Panc1 (cell line): Measurements from ENCODE around the gene PRTFDC1. TPM values are rescaled to one million over a fixed set of nuclear protein-coding genes. Genes with fewer than 3 reads are reported as not detected.

Experiments used
- ATAC-seq: fragments of 200-7000 bp; cut with Tn5 transposase; 2 replicates; pipeline ENCODE4 v1.9.1; 2020; ENCODE audit warnings: mild to moderate bottlenecking, moderate library complexity
- BruUV-seq: library from RNA; stranded (reverse); fragments of 400-500 nt; replicated peaks from 2 replicates; lab custom pipeline; 2021; lab: Mats Ljungman, UMichigan
- CTCF ChIA-PET: fragments of 300-600 bp; sonication (Branson Sonifier 250); formaldehyde crosslinking; loops from one replicate; lab custom pipeline; 2022; ENCODE audit warnings: antibody characterized with exemption; lab: Charles Lee
- POLR2A ChIA-PET: fragments of 300-600 bp; sonication (Branson Sonifier 250); formaldehyde crosslinking; loops from one replicate; lab custom pipeline; 2022; ENCODE audit warnings: antibody characterized with exemption; lab: Charles Lee
- DNase-seq: peaks from one replicate; pipeline ENCODE4 v3.0.0-alpha.2; 2010; ENCODE audit warnings: low read depth, low spot score
- H3K27ac ChIP-seq: 2 replicates; pipeline ENCODE4 v1.5.1; 2011; ENCODE audit warnings: mild to moderate bottlenecking, low read length, inconsistent platforms
- H3K27me3 ChIP-seq: fragments of 200-500 bp; sonication (Bioruptor generic); 2 replicates; pipeline ENCODE4 v1.6.0; 2014; ENCODE audit warnings: low read length, inconsistent platforms; ENCODE audit not compliant: control insufficient read depth, insufficient read depth
- H3K36me3 ChIP-seq: fragments of 200-500 bp; sonication (Bioruptor generic); 2 replicates; pipeline ENCODE4 v1.5.1; 2014; ENCODE audit warnings: inconsistent platforms, mild to moderate bottlenecking, low read length, moderate library complexity; ENCODE audit not compliant: control insufficient read depth, insufficient read depth
- H3K4me1 ChIP-seq: 2 replicates; pipeline ENCODE4 v1.5.1; 2011; ENCODE audit warnings: inconsistent platforms, mild to moderate bottlenecking, low read length, moderate library complexity; ENCODE audit not compliant: control insufficient read depth, insufficient read depth
- H3K4me3 ChIP-seq, 2 experiments: 2 replicates each; pipeline ENCODE4 v1.5.1; 2011 to 2012; ENCODE audit warnings: low read depth in 2 of 2, low read length in 2 of 2, mild to moderate bottlenecking in 2 of 2, inconsistent platforms in 1 of 2, moderate library complexity in 1 of 2
- H3K9me3 ChIP-seq: fragments of 200-500 bp; sonication (Bioruptor generic); 2 replicates; pipeline ENCODE4 v1.5.1; 2014; ENCODE audit warnings: low read depth, mild to moderate bottlenecking, inconsistent platforms, low read length, moderate library complexity; ENCODE audit not compliant: control insufficient read depth, insufficient read depth
- CTCF ChIP-seq: fragments of 450-650 bp; IDR thresholded peaks from 2 replicates; pipeline ENCODE4 v1.5.1; 2017; ENCODE audit warnings: mild to moderate bottlenecking
- POLR2AphosphoS5 ChIP-seq: IDR thresholded peaks from 2 replicates; pipeline ENCODE4 v1.6.1; 2012; ENCODE audit warnings: mild to moderate bottlenecking, low read depth, low read length, moderate library complexity
- REST ChIP-seq, 2 experiments: IDR thresholded peaks; 2 replicates each; pipeline ENCODE4 v1.6.1; 2011 to 2012; ENCODE audit warnings: low read depth in 2 of 2, control low read depth in 1 of 2, low read length in 1 of 2, mild to moderate bottlenecking in 1 of 2, moderate library complexity in 1 of 2; ENCODE audit not compliant: insufficient read depth in 1 of 2
- SIN3A ChIP-seq: IDR thresholded peaks from 2 replicates; pipeline ENCODE4 v1.6.1; 2012; ENCODE audit warnings: low read depth, mild to moderate bottlenecking, low read length, moderate library complexity, borderline replicate concordance; ENCODE audit not compliant: insufficient read depth
- TCF7L2 ChIP-seq: IDR thresholded peaks from 2 replicates; pipeline ENCODE4 v1.6.1; 2011; ENCODE audit warnings: mild to moderate bottlenecking, low read depth, low read length, inconsistent platforms
- in situ Hi-C: cut with HindIII; loops from 2 replicates; pipeline ENCODE4 v1.10.0; 2016; ENCODE audit warnings: low sequenced_read_pairs, low pct_unique_long_range_greater_than_20kb
- intact Hi-C: fragments of 100-400 bp; cut with micrococcal nuclease; formaldehyde crosslinking; loops from one replicate; pipeline ENCODE4 v1.10.0; 2022; ENCODE audit not compliant: unreplicated experiment
- total RNA-seq: library from RNA; stranded (reverse); gene quantifications from one replicate; pipeline ENCODE4 v1.2.1, GENCODE V29; 2021; ENCODE audit not compliant: unreplicated experiment

Gene PRTFDC1
- total RNA-seq, 1 experiment from 2014 or later = 3.0 TPM

GRCh38 chr10:24825551-24825950 lies 126.9 kb downstream of the PRTFDC1 start:
- Histone ChIP-seq H3K27ac (no peak overlapping the region), H3K27me3 (no peaks in the 10 kb centered on the region), H3K36me3 (no peaks in the 10 kb centered on the region), H3K4me1 (no peaks in the 10 kb centered on the region), H3K9me3 (no peaks in the 10 kb centered on the region), H3K4me3 (no peak overlapping the region)
- ATAC-seq = no peak
- no peak for DNase-seq
- POLR2A ChIA-PET = no interaction called here
- BruUV-seq = no TSS peak
- intact Hi-C loops = no loop called here
- CTCF ChIA-PET = no interaction called here
- TF ChIP-seq REST (IDR thresholded peaks at IDR 0.05; ENCODE audit: insufficient read depth in 1 of 2, low read depth in 2 of 2, low read length in 1 of 2) = no peak
- no peak for TF ChIP-seq POLR2AphosphoS5
- no peak for TF ChIP-seq SIN3A
- no peak for TF ChIP-seq TCF7L2
- in situ Hi-C loops = no loop called here

GRCh38 chr10:24824536-24824935 lies 127.9 kb downstream of the PRTFDC1 start:
- CTCF ChIA-PET = interaction anchor here (0.7 kb wide), 1 partner anchor 22 kb away, joined by 3 read pairs; no protein-coding TSS in a partner anchor
- no peaks in the 10 kb centered on the region for H3K36me3 ChIP-seq
- H3K4me1 ChIP-seq = no peaks in the 10 kb centered on the region
- H3K4me3 ChIP-seq = no peak overlapping the region
- ATAC-seq = no peak
- H3K27ac ChIP-seq = no peak overlapping the region
- no peak for TF ChIP-seq POLR2AphosphoS5
- no peak for TF ChIP-seq TCF7L2
- TF ChIP-seq CTCF = no peak
- no peak for TF ChIP-seq REST (IDR thresholded peaks at IDR 0.05; ENCODE audit: insufficient read depth in 1 of 2, low read depth in 2 of 2, low read length in 1 of 2)
- TF ChIP-seq SIN3A = no peak
- BruUV-seq = no TSS peak
- POLR2A ChIA-PET = no interaction called here
- intact Hi-C loops = no loop called here
- DNase-seq = no peak
- H3K27me3 ChIP-seq = no peaks in the 10 kb centered on the region
- H3K9me3 ChIP-seq = no peaks in the 10 kb centered on the region
- in situ Hi-C loops = no loop called here
